Measurements from ENCODE around the gene SMYD3. TPM values are rescaled to one million over a fixed set of nuclear protein-coding genes. Genes with fewer than 3 reads are reported as not detected.

The SMYD3 gene
- 22.7 and 31.4 TPM in 2 replicates for total RNA-seq

DNA sequence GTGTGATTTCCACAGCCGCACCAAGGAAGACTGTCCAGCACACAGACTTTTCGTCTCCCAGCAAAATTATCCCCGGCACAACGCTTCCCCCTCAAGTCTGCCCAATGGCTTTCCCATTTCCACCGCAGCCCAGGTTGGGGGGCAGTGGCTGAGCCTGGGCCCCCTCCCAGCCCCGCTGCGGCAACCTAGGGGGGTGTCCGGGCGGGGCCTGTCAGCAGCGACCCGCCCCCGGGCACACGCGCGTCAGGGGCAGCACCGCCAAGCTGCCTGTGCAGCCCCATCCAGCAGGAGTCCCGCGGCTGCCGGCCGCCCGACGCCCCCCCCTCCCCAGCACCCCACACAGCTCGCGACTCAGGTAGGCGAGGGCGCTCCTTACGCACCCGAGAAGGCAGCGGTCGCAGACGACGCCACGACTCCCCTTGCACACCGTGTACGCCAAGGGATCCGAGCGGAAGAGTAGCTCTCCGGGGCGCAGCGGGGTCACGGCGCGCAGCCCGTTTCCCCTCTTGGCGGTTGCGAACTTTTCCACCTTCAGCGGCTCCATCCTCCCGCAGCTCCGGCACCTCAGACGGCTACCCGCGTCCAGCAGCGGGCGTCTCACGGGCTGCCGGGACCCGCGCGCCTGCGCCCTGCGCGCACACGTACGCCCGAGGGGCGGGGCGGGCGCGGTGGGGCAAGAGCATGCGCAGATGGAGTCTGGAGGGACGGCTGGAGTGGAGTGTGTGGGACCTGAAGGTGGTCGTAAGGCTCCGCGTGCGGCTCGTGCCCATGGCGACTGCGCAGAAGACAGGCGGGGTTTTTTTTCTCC lies at the start of gene SMYD3:
Gene SMYD3, minus strand, starts transcription at position 606 of the 808 bp plus-strand sequence.

Small RNAs within 50 kb of the gene (small RNA-seq; reads per million reads assigned to genes)
- gene AL356583.2, result not detected
- gene RF00019, result not detected
- not detected for gene RNU6-1283P

Other genes starting within 250 kb of the SMYD3 start
- gene TFB2M, start 59.0 kb upstream of the SMYD3 start, total RNA-seq, result 18.2 and 20.5 TPM in 2 replicates
- 27.4 and 32.2 TPM in 2 replicates for gene CNST, start 59.2 kb upstream of the SMYD3 start, total RNA-seq
- gene SCCPDH, start 217.1 kb upstream of the SMYD3 start, total RNA-seq, result 80.0 and 101 TPM in 2 replicates

Data from articular chondrocyte of knee joint (primary cell).